ENCODE data around the gene DAB2.

DAB2 gene

DNA sequence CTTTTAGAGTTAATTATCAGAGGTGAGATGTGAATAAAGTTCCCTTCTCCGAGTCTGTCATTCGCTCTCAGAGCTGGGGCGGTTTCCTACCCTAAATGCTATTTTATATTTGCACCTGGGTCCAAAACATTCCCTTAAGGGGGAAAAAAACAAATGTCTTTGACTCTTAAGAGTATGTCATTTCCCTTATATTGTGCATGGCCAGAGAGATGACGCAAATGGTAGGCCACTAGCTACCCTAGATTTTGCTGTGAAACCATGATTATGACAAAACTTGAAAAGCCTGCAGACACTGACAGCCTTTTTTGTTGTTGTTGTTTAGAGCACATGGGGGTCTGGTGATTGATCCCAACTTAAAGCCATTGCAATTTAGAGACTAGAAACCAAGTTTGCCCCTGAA is 12.8 kb downstream of the DAB2 start (continued):
- TF ChIP-seq ZNF518A (tag by site-specific recombination; conservative IDR thresholded peaks at IDR 0.05; ENCODE audit: low read depth) (no peak), ZNF600 (tag by site-specific recombination; IDR thresholded peaks at IDR 0.05) (no peak), SCRT1 (tag by site-specific recombination; IDR thresholded peaks at IDR 0.05; ENCODE audit: borderline replicate concordance) (no peak), ZNF571 (tag by site-specific recombination; IDR thresholded peaks at IDR 0.05) (no peak), ZNF658 (tag by site-specific recombination; IDR thresholded peaks at IDR 0.05) (no peak), ZNF830 (tag by site-specific recombination; IDR thresholded peaks at IDR 0.05; ENCODE audit: low read depth) (no peak), ZNF529 (tag by site-specific recombination; IDR thresholded peaks at IDR 0.05; ENCODE audit: insufficient replicate concordance) (no peak), ZNF37A (tag by site-specific recombination; IDR thresholded peaks at IDR 0.05) (no peak), ZNF785 (tag by site-specific recombination; IDR thresholded peaks at IDR 0.05) (no peak), ZNF24 (tag by site-specific recombination; IDR thresholded peaks at IDR 0.05) (no peak)
- TF ChIP-seq, protein P1, sequence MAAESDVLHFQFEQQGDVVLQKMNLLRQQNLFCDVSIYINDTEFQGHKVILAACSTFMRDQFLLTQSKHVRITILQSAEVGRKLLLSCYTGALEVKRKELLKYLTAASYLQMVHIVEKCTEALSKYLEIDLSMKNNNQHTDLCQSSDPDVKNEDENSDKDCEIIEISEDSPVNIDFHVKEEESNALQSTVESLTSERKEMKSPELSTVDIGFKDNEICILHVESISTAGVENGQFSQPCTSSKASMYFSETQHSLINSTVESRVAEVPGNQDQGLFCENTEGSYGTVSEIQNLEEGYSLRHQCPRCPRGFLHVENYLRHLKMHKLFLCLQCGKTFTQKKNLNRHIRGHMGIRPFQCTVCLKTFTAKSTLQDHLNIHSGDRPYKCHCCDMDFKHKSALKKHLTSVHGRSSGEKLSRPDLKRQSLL (tag by site-specific recombination; IDR thresholded peaks at IDR 0.05): no peak

GRCh38 chr5:39411061-39411460 is 13.7 kb downstream of the DAB2 start:
- H3K36me3 ChIP-seq (ENCODE audit: control insufficient read depth in 2 of 2, insufficient read depth in 1 of 2, low read length in 2 of 2): no peaks in the 10 kb centered on the region
- ChIA-PET POLR2A (no interaction called here), CTCF (interaction anchor here (0.6 kb wide), 1 partner anchor 26 kb away, joined by 4 read pairs; no protein-coding TSS in a partner anchor)
- no peak for TF ChIP-seq ZNF23 (tag by site-specific recombination; IDR thresholded peaks at IDR 0.05; ENCODE audit: borderline replicate concordance)
- no peak for TF ChIP-seq YY2 (tag by site-specific recombination; IDR thresholded peaks at IDR 0.05)
- TF ChIP-seq, protein P2, sequence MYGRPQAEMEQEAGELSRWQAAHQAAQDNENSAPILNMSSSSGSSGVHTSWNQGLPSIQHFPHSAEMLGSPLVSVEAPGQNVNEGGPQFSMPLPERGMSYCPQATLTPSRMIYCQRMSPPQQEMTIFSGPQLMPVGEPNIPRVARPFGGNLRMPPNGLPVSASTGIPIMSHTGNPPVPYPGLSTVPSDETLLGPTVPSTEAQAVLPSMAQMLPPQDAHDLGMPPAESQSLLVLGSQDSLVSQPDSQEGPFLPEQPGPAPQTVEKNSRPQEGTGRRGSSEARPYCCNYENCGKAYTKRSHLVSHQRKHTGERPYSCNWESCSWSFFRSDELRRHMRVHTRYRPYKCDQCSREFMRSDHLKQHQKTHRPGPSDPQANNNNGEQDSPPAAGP (tag by site-specific recombination; IDR thresholded peaks at IDR 0.05): no peak
- no peak for TF ChIP-seq ZNF639 (tag by site-specific recombination; IDR thresholded peaks at IDR 0.05)
- no peak for TF ChIP-seq ZNF677 (tag by site-specific recombination; IDR thresholded peaks at IDR 0.05)
- no peak for TF ChIP-seq ZNF585B (tag by site-specific recombination; IDR thresholded peaks at IDR 0.05)
- TF ChIP-seq ZNF350 (tag by site-specific recombination; IDR thresholded peaks at IDR 0.05): no peak
- no peak for TF ChIP-seq SP7 (tag by site-specific recombination; IDR thresholded peaks at IDR 0.05)
- TF ChIP-seq ZNF37A (tag by site-specific recombination; IDR thresholded peaks at IDR 0.05): no peak
- no peak for TF ChIP-seq BCL11A (tag by site-specific recombination; IDR thresholded peaks at IDR 0.05; ENCODE audit: low read depth)
- no peak for TF ChIP-seq OVOL3 (tag by site-specific recombination; IDR thresholded peaks at IDR 0.05)
- H3K27ac ChIP-seq (ENCODE audit: extremely low read depth, low read depth, low read length): no peak overlapping the region
- H3K4me3 ChIP-seq (ENCODE audit: low read depth, low read length): no peak overlapping the region
- H3K4me1 ChIP-seq (ENCODE audit: control insufficient read depth, insufficient read depth, low read length): 0 out of 2 replicates have a peak, but pooled peaks cover 3% of the 10 kb centered on the region
- H3K9me3 ChIP-seq (ENCODE audit: control insufficient read depth, insufficient read depth, low read depth, low read length): no peaks in the 10 kb centered on the region

Measured in HEK293 (cell line).